RPMI7951 (cell line): ENCODE results near the gene NASP. TPM values are rescaled to one million over a fixed set of nuclear protein-coding genes. Genes with fewer than 3 reads are reported as not detected.

ENCODE experiments used
- DNase-seq: peaks from one replicate; pipeline ENCODE4 v3.0.0-alpha.2; 2012; ENCODE audit warnings: low read depth
- total RNA-seq: library from RNA; depleted of rRNA; stranded (reverse); fragments of >200 nt; shearing (Covaris generic); gene quantifications from 2 replicates; pipeline ENCODE4 v1.2.3, GENCODE V29; 2014; rRNA removed

NASP gene
- total RNA-seq, 1 experiment from 2014 or later: 133 TPM

DNA sequence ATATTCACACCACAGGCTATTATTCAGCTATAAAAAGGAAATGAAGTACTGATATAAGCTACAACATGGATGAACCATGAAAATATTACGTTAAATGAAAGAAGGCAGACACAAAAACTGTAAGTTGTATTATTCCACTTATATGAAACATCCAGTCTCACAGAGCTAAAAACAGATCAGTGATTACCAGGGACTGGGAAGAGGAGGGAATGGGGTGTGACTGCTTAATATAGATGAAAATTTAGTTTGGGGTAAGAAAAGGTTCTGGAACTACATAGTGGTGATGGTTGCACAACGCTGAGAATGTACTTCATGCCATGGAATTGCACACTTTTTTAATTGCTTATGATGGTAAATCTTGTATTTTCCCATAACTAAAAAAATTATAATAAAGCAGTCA lies 83.0 kb downstream of the NASP start:
- no peak for DNase-seq

DNA sequence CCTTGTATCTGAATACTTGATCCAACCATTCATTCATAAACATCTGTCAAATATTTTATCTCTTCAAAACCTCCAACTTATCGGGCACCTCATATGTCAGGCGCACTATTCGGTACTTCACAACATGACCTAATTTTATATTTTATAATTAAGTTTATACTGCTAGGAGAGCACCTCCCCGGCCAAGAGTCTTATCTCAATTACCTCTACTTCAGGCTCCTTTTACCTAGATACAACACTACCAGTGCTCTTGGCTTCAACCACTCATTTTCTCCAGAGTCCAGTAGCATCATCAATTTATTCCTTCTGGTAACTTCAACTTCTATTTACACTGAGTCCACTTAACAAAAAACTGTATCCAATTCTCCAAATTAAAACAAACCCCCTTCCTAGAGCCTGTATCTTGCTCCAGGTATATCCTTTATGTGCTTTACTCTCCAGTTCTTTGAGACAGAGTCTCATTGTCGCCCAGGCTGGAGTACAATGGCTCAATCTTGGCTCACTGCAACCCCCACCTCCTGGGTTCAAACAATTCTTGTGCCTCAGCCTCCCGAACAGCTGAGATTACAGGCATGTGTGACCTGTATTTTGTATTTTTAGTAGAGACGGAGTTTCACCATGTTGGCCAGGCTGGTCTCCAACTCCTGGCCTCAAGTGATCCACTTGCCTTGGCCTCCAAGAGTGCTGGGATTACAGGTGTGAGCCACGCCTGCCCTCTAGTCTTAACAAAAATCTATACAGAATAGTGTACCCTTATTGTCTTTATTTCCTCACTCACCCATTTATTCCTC lies 83.7 kb downstream of the NASP start:
- no peak for DNase-seq

Other genes starting within 250 kb of the NASP start
- 30.3 and 33.4 TPM in 2 replicates for gene TOE1, start 243.9 kb upstream of the NASP start, total RNA-seq
- 11.4 and 14.3 TPM in 2 replicates for gene MUTYH, start 243.6 kb upstream of the NASP start, total RNA-seq
- 2.3 and 4.9 TPM in 2 replicates for gene TESK2, start 92.9 kb upstream of the NASP start, total RNA-seq
- gene CCDC163, start 84.0 kb upstream of the NASP start, total RNA-seq: 2.2 and 2.4 TPM in 2 replicates
- gene MMACHC, start 83.7 kb upstream of the NASP start, total RNA-seq: 9.1 and 9.8 TPM in 2 replicates
- gene PRDX1, start 62.2 kb upstream of the NASP start, total RNA-seq: 948 and 962 TPM in 2 replicates
- 79.2 and 82.5 TPM in 2 replicates for gene AKR1A1, start 33.2 kb upstream of the NASP start, total RNA-seq
- gene CCDC17, start 40.0 kb downstream of the NASP start, total RNA-seq: 0.20 and 0.36 TPM in 2 replicates
- gene GPBP1L1, start 102.5 kb downstream of the NASP start, total RNA-seq: 105 and 122 TPM in 2 replicates
- 40.5 and 49.0 TPM in 2 replicates for gene TMEM69, start 104.1 kb downstream of the NASP start, total RNA-seq
- gene IPP, start 166.6 kb downstream of the NASP start, total RNA-seq: 7.9 and 9.4 TPM in 2 replicates
- 13.1 and 14.2 TPM in 2 replicates for gene MAST2, start 219.6 kb downstream of the NASP start, total RNA-seq